Endodermal cell (in vitro differentiated cells): ENCODE results near the gene S100A12. TPM values are rescaled to one million over a fixed set of nuclear protein-coding genes. Genes with fewer than 3 reads are reported as not detected.
A peak's percentile ranks its signal among the peaks of the same experiment; 100 is the strongest.

ENCODE experiments used
- DNase-seq: peaks from one replicate; pipeline ENCODE4 v3.0.0-alpha.2; 2017
- H3K27ac ChIP-seq: 2 replicates; pipeline ENCODE4 v1.5.1; 2013; ENCODE audit warnings: mild to moderate bottlenecking, low read depth, low read length, moderate library complexity
- H3K27me3 ChIP-seq: 2 replicates; pipeline ENCODE4 v1.6.1; 2013; ENCODE audit warnings: mild to moderate bottlenecking, low read length, moderate library complexity; ENCODE audit not compliant: insufficient read depth, control insufficient read depth, poor library complexity, severe bottlenecking
- H3K36me3 ChIP-seq: 2 replicates; pipeline ENCODE4 v1.7.0; 2013; ENCODE audit warnings: mild to moderate bottlenecking, low read length, moderate library complexity; ENCODE audit not compliant: control insufficient read depth, insufficient read depth
- H3K4me1 ChIP-seq: one replicate; pipeline ENCODE4 v1.7.0; 2013; ENCODE audit warnings: low read length; ENCODE audit not compliant: control insufficient read depth, insufficient read depth
- H3K4me3 ChIP-seq: 2 replicates; pipeline ENCODE4 v1.5.1; 2013; ENCODE audit warnings: mild to moderate bottlenecking, low read length, moderate library complexity
- H3K9ac ChIP-seq: 2 replicates; pipeline ENCODE4 v1.6.1; 2013; ENCODE audit warnings: mild to moderate bottlenecking, low read length, moderate library complexity; ENCODE audit not compliant: poor library complexity, severe bottlenecking; ENCODE audit errors: extremely low read depth
- H3K9me3 ChIP-seq: 2 replicates; pipeline ENCODE4 v1.6.1; 2013; ENCODE audit warnings: mild to moderate bottlenecking, low read length, moderate library complexity; ENCODE audit not compliant: control insufficient read depth
- H3K27ac Mint-ChIP-seq: 2 replicates; pipeline ENCODE4 v1.8.0; 2020; ENCODE audit warnings: mixed read lengths
- H3K27me3 Mint-ChIP-seq: 2 replicates; pipeline ENCODE4 v1.8.0; 2021; ENCODE audit warnings: mild to moderate bottlenecking, mixed read lengths; ENCODE audit not compliant: insufficient read depth
- H3K36me3 Mint-ChIP-seq: 2 replicates; pipeline ENCODE4 v1.8.0; 2020; ENCODE audit warnings: low read depth, mixed read lengths
- H3K4me1 Mint-ChIP-seq: 2 replicates; pipeline ENCODE4 v1.8.0; 2020; ENCODE audit warnings: mixed read lengths
- H3K4me3 Mint-ChIP-seq: 2 replicates; pipeline ENCODE4 v1.8.0; 2020; ENCODE audit warnings: mild to moderate bottlenecking, moderate library complexity, mixed read lengths
- H3K9me3 Mint-ChIP-seq: 2 replicates; pipeline ENCODE4 v1.8.0; 2020; ENCODE audit warnings: mild to moderate bottlenecking, mixed read lengths
- CTCF ChIP-seq: fragments of 200-600 bp; sonication (generic); conservative IDR thresholded peaks from 2 replicates; pipeline ENCODE4 v1.5.0; 2021; ENCODE audit warnings: antibody characterized with exemption, mild to moderate bottlenecking
- WGBS, 2 experiments: methylation state at CpG; one replicate each; pipeline versions ENCODE4 v1.1.5 to v1.1.7; 2013; ENCODE audit warnings: missing lambda C conversion rate in 2 of 2, mixed read lengths in 1 of 2; ENCODE audit not compliant: insufficient coverage in 1 of 2, insufficient read length in 1 of 2; 5-methylcytosine and 5-hydroxymethylcytosine counted together
- total RNA-seq, 2 donors: library from RNA; stranded (reverse); fragmentation: NEBNext Ultra II Directional in 1 of 2; extraction: Animal tissue kit (Norgen Biotek cat#: 25700) in 1 of 2; gene quantifications; 2 replicates in 1 of 2; 3 replicates in 1 of 2; pipeline ENCODE4 v1.2.1, GENCODE V29; 2021

The S100A12 gene
- total RNA-seq, 2 donors from 2014 or later = not detected

- Histone ChIP-seq H3K36me3 (no peaks in the 10 kb centered on the region), H3K9ac (no peak overlapping the region), H3K27me3 (no peaks in the 10 kb centered on the region), H3K4me1 (no peaks in the 10 kb centered on the region), H3K4me3 (no peak overlapping the region), H3K27ac (no peak overlapping the region), H3K9me3 (no peaks in the 10 kb centered on the region)
- DNase-seq = peak; percentile 89
- TF ChIP-seq CTCF = peak; percentile 77
- H3K27ac Mint-ChIP-seq = no peak overlapping the region
- H3K9me3 Mint-ChIP-seq = no peaks in the 10 kb centered on the region
- peaks cover 6% of the 10 kb centered on the region for H3K4me1 Mint-ChIP-seq
- no peaks in the 10 kb centered on the region for H3K27me3 Mint-ChIP-seq
- no peaks in the 10 kb centered on the region for H3K36me3 Mint-ChIP-seq
- WGBS, 2 experiments = 48 to 52% methylated on average over 7 to 10 of the region's 10 CpGs
- no peak overlapping the region for H3K4me3 Mint-ChIP-seq
Observed at GRCh38 chr1:153355445-153356071, 19.9 kb downstream of the S100A12 start.

- Histone ChIP-seq H3K27ac (no peak overlapping the region), H3K4me1 (no peaks in the 10 kb centered on the region), H3K9me3 (no peaks in the 10 kb centered on the region), H3K9ac (no peak overlapping the region), H3K36me3 (no peaks in the 10 kb centered on the region), H3K27me3 (no peaks in the 10 kb centered on the region), H3K4me3 (no peak overlapping the region)
- no peaks in the 10 kb centered on the region for H3K36me3 Mint-ChIP-seq
- no peak overlapping the region for H3K27ac Mint-ChIP-seq
- peak; percentile 49 for DNase-seq
- H3K27me3 Mint-ChIP-seq = peaks cover 7% of the 10 kb centered on the region
- H3K9me3 Mint-ChIP-seq = no peaks in the 10 kb centered on the region
- TF ChIP-seq CTCF = peak; percentile 31
- H3K4me3 Mint-ChIP-seq = no peak overlapping the region
- 83 to 89% methylated on average over 1 to 8 of the region's 8 CpGs for WGBS, 2 experiments
- H3K4me1 Mint-ChIP-seq = peaks cover 13% of the 10 kb centered on the region
Observed at GRCh38 chr1:153354515-153355193, 20.8 kb downstream of the S100A12 start.

GRCh38 chr1:153353226-153353947 is 22.0 kb downstream of the S100A12 start:
- Histone ChIP-seq H3K9me3 (no peaks in the 10 kb centered on the region), H3K4me3 (no peak overlapping the region), H3K27ac (no peak overlapping the region), H3K36me3 (no peaks in the 10 kb centered on the region), H3K9ac (no peak overlapping the region), H3K27me3 (no peaks in the 10 kb centered on the region), H3K4me1 (no peaks in the 10 kb centered on the region)
- no peak overlapping the region for H3K4me3 Mint-ChIP-seq
- WGBS, 2 experiments = 85 to 97% methylated on average over 6 to 7 of the region's 7 CpGs
- H3K9me3 Mint-ChIP-seq = no peaks in the 10 kb centered on the region
- DNase-seq = peak; percentile 85
- H3K27ac Mint-ChIP-seq = no peak overlapping the region
- peaks cover 14% of the 10 kb centered on the region for H3K27me3 Mint-ChIP-seq
- no peaks in the 10 kb centered on the region for H3K36me3 Mint-ChIP-seq
- TF ChIP-seq CTCF = peak; percentile 77
- peaks cover 14% of the 10 kb centered on the region for H3K4me1 Mint-ChIP-seq
